CD8-positive, alpha-beta memory T cell (primary cell): Measurements from ENCODE around the gene UFL1. TPM values are rescaled to one million over a fixed set of nuclear protein-coding genes. Genes with fewer than 3 reads are reported as not detected.
A peak's percentile ranks its signal among the peaks of the same experiment; 100 is the strongest.

Experiments
- CTCF ChIA-PET: fragments of 350-600 bp; sonication (Branson Sonifier 250); formaldehyde crosslinking; loops from one replicate; lab custom pipeline; 2021; ENCODE audit warnings: antibody characterized with exemption; lab: Charles Lee
- POLR2A ChIA-PET: fragments of 350-600 bp; sonication (Branson Sonifier 250); formaldehyde crosslinking; loops from one replicate; lab custom pipeline; 2021; ENCODE audit warnings: antibody characterized with exemption; lab: Charles Lee
- DNase-seq, 5 donors: peaks; one replicate each; pipeline versions ENCODE4 v3.0.0 to v3.0.0-alpha.2; 2020 to 2022; ENCODE audit warnings: mixed read lengths in 1 of 5
- H3K27ac ChIP-seq: one replicate; pipeline ENCODE4 v1.7.0; 2013; ENCODE audit warnings: low read depth, mild to moderate bottlenecking, low read length, moderate library complexity
- H3K27me3 ChIP-seq: 2 replicates; pipeline ENCODE4 v1.7.0; 2013; ENCODE audit warnings: low read length, mild to moderate bottlenecking; ENCODE audit not compliant: insufficient read depth, poor library complexity, severe bottlenecking
- H3K36me3 ChIP-seq: 2 replicates; pipeline ENCODE4 v1.7.0; 2013; ENCODE audit warnings: mild to moderate bottlenecking, low read length, moderate library complexity; ENCODE audit not compliant: insufficient read depth
- H3K4me1 ChIP-seq: 2 replicates; pipeline ENCODE4 v1.7.0; 2013; ENCODE audit warnings: mild to moderate bottlenecking, low read length, moderate library complexity; ENCODE audit not compliant: insufficient read depth
- H3K4me3 ChIP-seq: 2 replicates; pipeline ENCODE4 v1.7.0; 2013; ENCODE audit warnings: mild to moderate bottlenecking, low read length
- H3K9me3 ChIP-seq: 2 replicates; pipeline ENCODE4 v1.7.0; 2013; ENCODE audit warnings: mild to moderate bottlenecking, low read length
- H3K27ac Mint-ChIP-seq, 8 donors: one replicate each; pipeline ENCODE4 v1.8.0; 2020 to 2021; ENCODE audit warnings: mixed read lengths in 8 of 8, mild to moderate bottlenecking in 6 of 8, inconsistent platforms in 3 of 8, moderate library complexity in 3 of 8
- H3K27me3 Mint-ChIP-seq, 2 donors: one replicate each; pipeline ENCODE4 v1.8.0; 2020 to 2021; ENCODE audit warnings: mixed read lengths in 2 of 2, mild to moderate bottlenecking in 1 of 2, moderate library complexity in 1 of 2
- H3K36me3 Mint-ChIP-seq, 3 donors: one replicate each; pipeline ENCODE4 v1.8.0; 2020 to 2021; ENCODE audit warnings: mixed read lengths in 3 of 3, inconsistent platforms in 1 of 3, mild to moderate bottlenecking in 1 of 3
- H3K4me1 Mint-ChIP-seq, 3 donors: one replicate each; pipeline ENCODE4 v1.8.0; 2020 to 2021; ENCODE audit warnings: mixed read lengths in 3 of 3, inconsistent platforms in 1 of 3, mild to moderate bottlenecking in 1 of 3
- H3K4me3 Mint-ChIP-seq, 7 donors: one replicate each; pipeline ENCODE4 v1.8.0; 2020 to 2021; ENCODE audit warnings: mixed read lengths in 7 of 7, mild to moderate bottlenecking in 6 of 7, moderate library complexity in 4 of 7, inconsistent platforms in 2 of 7
- H3K9me3 Mint-ChIP-seq, 5 donors: one replicate each; pipeline ENCODE4 v1.8.0; 2020 to 2022; ENCODE audit warnings: mixed read lengths in 5 of 5, mild to moderate bottlenecking in 3 of 5, moderate library complexity in 2 of 5, inconsistent platforms in 1 of 5
- polyA plus RNA-seq: library from polyadenylated mRNA; unstranded; fragments of 300-500 nt; fragmentation: Illumina TruSeq; gene quantifications from one replicate; pipeline ENCODE4 v1.2.3, GENCODE V29; 2021
- total RNA-seq, 2 experiments: library from RNA; stranded (reverse); gene quantifications; one replicate each; pipeline ENCODE4 v1.2.3, GENCODE V29; 2021

UFL1 gene
- total and polyA plus RNA-seq, 3 experiments from 2014 or later, result 20.7 to 23.4 (median 22.5) TPM

GRCh38 chr6:96575359-96575758, 53.8 kb downstream of the UFL1 start:
- Histone ChIP-seq H3K27ac (no peak overlapping the region), H3K27me3 (no peaks in the 10 kb centered on the region), H3K4me3 (no peak overlapping the region), H3K36me3 (no peaks in the 10 kb centered on the region), H3K9me3 (peaks cover under 1% of the 10 kb centered on the region), H3K4me1 (no peaks in the 10 kb centered on the region)
- Mint-ChIP-seq H3K4me3 (no peak overlapping the region), H3K4me1 (no peaks in the 10 kb centered on the region), H3K36me3 (peaks cover 0 to 6% (median 0%) of the 10 kb centered on the region in 3 donors), H3K27ac (no peak overlapping the region), H3K27me3 (peaks cover 4 to 44% of the 10 kb centered on the region in 2 donors), H3K9me3 (peaks cover 7 to 13% (median 12%) of the 10 kb centered on the region in 5 donors)
- ChIA-PET CTCF (no interaction called here), POLR2A (no interaction called here)
- no peak for DNase-seq

- peaks cover 1 to 41% of the 10 kb centered on the region in 2 donors for H3K27me3 Mint-ChIP-seq
- no peak overlapping the region for H3K4me3 Mint-ChIP-seq
- H3K27ac Mint-ChIP-seq, result no peak overlapping the region
- no peaks in the 10 kb centered on the region for H3K36me3 ChIP-seq
- no peak for DNase-seq
- H3K9me3 Mint-ChIP-seq, result peaks cover 0 to 6% (median 4%) of the 10 kb centered on the region in 5 donors
- H3K4me1 Mint-ChIP-seq, result no peaks in the 10 kb centered on the region
- H3K4me3 ChIP-seq, result no peak overlapping the region
- CTCF ChIA-PET, result no interaction called here
- H3K27ac ChIP-seq, result no peak overlapping the region
- H3K36me3 Mint-ChIP-seq, result peaks cover 0 to 6% (median 0%) of the 10 kb centered on the region in 3 donors
- POLR2A ChIA-PET, result no interaction called here
- no peaks in the 10 kb centered on the region for H3K9me3 ChIP-seq
- no peaks in the 10 kb centered on the region for H3K27me3 ChIP-seq
- H3K4me1 ChIP-seq, result no peaks in the 10 kb centered on the region
These were observed 54.6 kb downstream of the UFL1 start for GRCh38 chr6:96576221-96576620.

GRCh38 chr6:96582021-96582420, 60.4 kb downstream of the UFL1 start:
- Mint-ChIP-seq H3K4me1 (no peaks in the 10 kb centered on the region), H3K4me3 (no peak overlapping the region), H3K36me3 (no peaks in the 10 kb centered on the region), H3K27ac (no peak overlapping the region), H3K9me3 (no peaks in the 10 kb centered on the region), H3K27me3 (peaks cover 1 to 33% of the 10 kb centered on the region in 2 donors)
- H3K4me3 ChIP-seq, result no peak overlapping the region
- CTCF ChIA-PET, result no interaction called here
- H3K4me1 ChIP-seq, result no peaks in the 10 kb centered on the region
- no peaks in the 10 kb centered on the region for H3K27me3 ChIP-seq
- no peaks in the 10 kb centered on the region for H3K9me3 ChIP-seq
- DNase-seq, result no peak
- no peaks in the 10 kb centered on the region for H3K36me3 ChIP-seq
- H3K27ac ChIP-seq, result no peak overlapping the region
- POLR2A ChIA-PET, result no interaction called here

GRCh38 chr6:96582436-96582835, 60.8 kb downstream of the UFL1 start:
- H3K27me3 Mint-ChIP-seq, result peaks cover 0 to 29% of the 10 kb centered on the region in 2 donors

GRCh38 chr6:96604420-96604819, 82.8 kb downstream of the UFL1 start:
- peak overlapping the region in 1 of 8 donors; percentile 26 for H3K27ac Mint-ChIP-seq
- no peak overlapping the region for H3K4me3 Mint-ChIP-seq
- POLR2A ChIA-PET, result no interaction called here

More at GRCh38 chr6:96582436-96582835, 60.8 kb downstream of the UFL1 start:
- Mint-ChIP-seq H3K4me1 (no peaks in the 10 kb centered on the region), H3K4me3 (no peak overlapping the region), H3K9me3 (no peaks in the 10 kb centered on the region), H3K36me3 (no peaks in the 10 kb centered on the region), H3K27ac (no peak overlapping the region)
- ChIA-PET POLR2A (no interaction called here), CTCF (no interaction called here)
- Histone ChIP-seq H3K9me3 (no peaks in the 10 kb centered on the region), H3K4me3 (no peak overlapping the region), H3K27ac (no peak overlapping the region), H3K27me3 (no peaks in the 10 kb centered on the region), H3K36me3 (no peaks in the 10 kb centered on the region), H3K4me1 (no peaks in the 10 kb centered on the region)
- DNase-seq, result no peak

More at GRCh38 chr6:96604420-96604819, 82.8 kb downstream of the UFL1 start:
- H3K9me3 ChIP-seq, result no peaks in the 10 kb centered on the region
- no peaks in the 10 kb centered on the region for H3K27me3 ChIP-seq
- no peak overlapping the region for H3K4me3 ChIP-seq
- CTCF ChIA-PET, result no interaction called here
- no peaks in the 10 kb centered on the region for H3K4me1 Mint-ChIP-seq
- no peaks in the 10 kb centered on the region for H3K36me3 ChIP-seq
- no peaks in the 10 kb centered on the region for H3K36me3 Mint-ChIP-seq
- no peaks in the 10 kb centered on the region for H3K4me1 ChIP-seq
- no peaks in the 10 kb centered on the region for H3K9me3 Mint-ChIP-seq
- H3K27me3 Mint-ChIP-seq, result peaks cover 5 to 27% of the 10 kb centered on the region in 2 donors
- H3K27ac ChIP-seq, result no peak overlapping the region
- no peak for DNase-seq

Other genes with a start within 250 kb of the UFL1 start
- not detected for gene FHL5, start 41.3 kb downstream of the UFL1 start, total RNA-seq
- not detected for gene FHL5, start 41.3 kb downstream of the UFL1 start, polyA plus RNA-seq